HuH-7 (cell line): ENCODE measurements around the gene CNIH1.
"Not testable (repeated sequence)": the region's sequence is repeated elsewhere in the genome, so short reads cannot be mapped to it uniquely, and the experiment has no call there.

ENCODE experiments used
- DNase-seq: peaks from one replicate; pipeline ENCODE4 v3.0.0; 2011; ENCODE audit warnings: low spot score

CNIH1 gene

DNA sequence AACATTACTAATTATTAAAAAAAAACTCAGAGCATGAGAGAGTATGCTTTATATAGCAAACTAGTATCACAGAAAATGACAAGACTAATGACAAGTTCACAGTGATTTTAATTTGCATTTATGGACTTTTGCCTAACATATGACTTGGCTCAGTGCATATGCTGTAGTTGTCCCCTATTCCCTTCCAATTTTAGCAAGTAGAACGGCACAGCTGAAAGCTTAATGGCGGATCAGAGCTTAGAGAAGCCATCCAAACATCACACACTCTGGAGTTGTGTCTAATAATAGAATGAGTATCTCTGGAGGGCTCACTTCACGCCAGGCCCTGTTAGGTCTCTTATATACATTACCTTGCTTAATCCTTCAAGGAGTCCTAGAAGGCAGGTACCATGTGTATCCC, 13.3 kb downstream of the CNIH1 start:
- DNase-seq, result no peak

DNA sequence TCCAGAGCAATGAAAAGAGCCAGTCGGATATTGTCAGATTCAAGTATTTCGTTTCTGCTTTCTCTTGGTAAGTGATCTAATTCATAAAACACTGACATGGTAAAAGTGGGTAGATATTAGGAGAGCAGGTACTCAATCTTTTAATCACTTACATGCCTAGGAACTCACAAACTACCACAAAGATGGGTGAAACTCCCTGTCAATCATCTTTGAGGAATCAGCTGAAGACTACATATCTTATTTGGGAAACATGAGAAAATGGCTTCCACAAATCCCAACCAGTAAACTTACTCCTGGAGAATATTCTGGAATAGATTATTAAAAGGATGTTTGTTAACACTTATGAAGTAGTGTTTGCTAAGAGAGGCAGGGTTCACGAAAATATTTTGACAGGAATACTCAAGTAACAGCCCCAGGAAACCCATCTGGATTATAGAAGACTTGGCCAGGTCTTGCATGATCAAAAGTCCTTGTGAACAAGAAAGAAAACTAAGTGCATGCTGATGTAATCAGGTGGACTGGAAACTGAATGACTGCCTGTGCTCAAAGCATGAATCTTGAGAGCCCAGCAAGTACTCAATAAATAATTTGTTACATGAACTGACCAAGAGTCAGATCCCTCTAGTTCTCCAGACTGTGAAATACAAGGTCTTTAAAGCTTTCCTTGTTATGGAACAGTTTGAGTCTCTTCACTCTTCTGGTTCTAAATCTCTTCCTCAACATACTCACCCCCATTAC, 15.5 kb downstream of the CNIH1 start:
- no peak for DNase-seq

DNA sequence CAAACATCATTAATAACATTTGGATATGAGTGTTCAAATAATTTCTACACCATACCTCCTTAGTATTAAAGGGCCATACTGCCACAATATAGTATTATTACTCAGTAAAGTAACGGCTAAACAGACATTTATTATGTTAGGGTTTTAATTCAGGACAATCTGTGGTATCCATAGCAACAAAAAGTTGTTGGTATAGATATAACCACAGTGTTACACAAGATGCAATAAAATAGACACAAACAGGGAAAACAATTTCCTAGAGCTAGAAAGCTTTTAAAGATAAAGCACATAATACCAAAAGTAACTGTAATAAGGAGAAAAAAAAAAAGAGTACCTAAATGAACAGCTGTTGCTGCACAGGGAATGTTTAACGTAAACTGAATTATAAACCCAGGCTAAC, 16.1 kb downstream of the CNIH1 start:
- DNase-seq, result no peak

DNA sequence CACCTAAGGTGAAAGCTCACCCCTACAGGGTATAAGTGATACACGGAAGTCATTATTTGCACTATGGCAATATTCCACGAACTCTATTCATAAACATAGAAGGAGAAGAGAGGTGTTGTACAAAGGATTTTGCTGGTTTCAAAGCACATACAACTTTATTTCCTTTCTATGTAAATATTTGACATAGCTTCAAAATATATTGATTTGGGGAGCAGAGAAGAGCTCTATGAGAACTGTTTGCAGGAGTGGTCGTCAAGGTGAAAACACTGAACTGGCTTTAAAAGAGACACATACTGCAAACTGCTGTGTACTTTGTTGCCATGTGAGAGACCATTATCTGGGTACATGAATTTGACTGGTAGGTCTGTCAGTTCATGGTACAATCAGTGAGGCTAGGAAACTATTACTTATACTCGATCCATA, 16.7 kb downstream of the CNIH1 start:
- DNase-seq, result no peak

DNA sequence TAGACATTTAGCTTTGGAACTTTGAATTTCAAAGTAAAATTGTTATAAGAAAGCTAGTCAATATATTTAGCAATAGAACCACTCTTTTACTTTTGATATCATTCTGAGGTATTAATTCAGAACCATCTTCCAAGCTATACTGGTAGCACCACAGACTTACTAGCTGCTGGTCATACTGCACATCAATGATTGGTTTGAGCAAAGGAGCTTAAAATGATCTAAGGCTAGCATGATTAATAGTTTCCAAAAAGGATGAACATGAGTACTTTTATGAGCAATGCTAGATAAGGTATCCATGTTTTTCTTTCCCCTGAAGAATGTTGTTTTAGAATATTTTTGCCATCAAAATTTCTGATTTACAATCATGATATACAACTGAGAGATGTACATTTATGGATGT, 17.2 kb downstream of the CNIH1 start:
- no peak for DNase-seq

DNA sequence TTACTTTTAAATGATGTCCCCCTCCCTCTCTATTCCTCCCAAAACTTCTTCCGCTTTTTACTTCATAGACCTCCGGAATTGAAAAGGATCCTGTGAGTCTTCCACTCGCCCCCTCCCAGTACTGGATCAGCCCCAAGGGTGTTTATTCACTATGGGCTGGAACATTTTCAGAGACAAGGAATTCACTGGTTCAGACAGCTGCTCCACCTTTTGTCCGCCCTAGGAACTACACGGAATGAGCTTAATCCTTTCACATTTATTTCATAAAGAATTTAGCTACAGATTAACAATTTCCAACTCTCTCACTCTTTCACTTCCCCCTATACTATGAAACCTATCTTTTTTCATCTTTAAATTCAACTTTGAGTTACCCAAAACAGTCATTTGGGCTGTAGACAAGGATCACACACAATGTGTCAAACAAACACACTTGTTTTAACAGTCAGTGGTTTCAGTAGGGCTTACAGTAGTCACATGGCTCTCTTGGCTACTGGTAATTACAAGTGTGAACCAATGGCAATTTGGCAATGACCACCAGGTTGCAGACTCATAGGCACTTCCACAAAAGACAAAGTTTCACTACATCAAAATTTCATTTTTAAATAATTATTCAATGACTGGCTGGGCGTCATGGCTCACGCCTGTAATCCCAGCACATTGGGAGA, 20.6 kb downstream of the CNIH1 start:
- no peak for DNase-seq

DNA sequence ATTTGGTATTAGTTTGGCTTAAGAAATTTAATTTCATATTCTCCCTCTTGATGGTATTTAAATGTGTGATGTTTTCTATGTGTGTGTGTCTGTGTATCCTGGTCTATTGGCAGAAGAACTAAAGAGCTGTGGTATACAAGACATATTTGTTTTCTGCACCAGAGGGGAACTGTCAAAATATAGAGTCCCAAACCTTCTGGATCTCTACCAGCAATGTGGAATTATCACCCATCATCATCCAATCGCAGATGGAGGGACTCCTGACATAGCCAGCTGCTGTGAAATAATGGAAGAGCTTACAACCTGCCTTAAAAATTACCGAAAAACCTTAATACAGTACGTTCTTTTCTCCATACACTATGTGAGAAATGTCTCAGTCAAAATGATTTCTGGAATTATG, 29.8 kb downstream of the CNIH1 start:
- DNase-seq, result no peak

DNA sequence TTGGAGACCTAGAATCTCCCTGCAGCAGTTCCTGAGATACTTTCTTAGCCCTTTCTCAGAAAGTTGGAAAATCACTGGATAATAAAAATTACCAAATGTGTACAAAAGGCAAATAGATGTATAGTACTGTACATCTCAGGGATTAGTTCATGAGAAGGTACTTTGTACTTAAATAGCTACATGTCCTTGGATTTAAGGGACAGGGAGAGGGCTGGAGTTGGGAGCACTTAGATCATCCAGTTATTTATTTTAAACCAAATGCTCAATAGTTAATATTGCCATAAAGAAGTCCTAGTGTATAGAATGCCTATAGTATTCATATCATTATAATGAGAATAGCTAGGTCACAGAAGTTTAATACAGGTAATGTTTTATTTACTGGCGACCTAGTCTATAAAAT, 31.0 kb downstream of the CNIH1 start:
- DNase-seq, result no peak

DNA sequence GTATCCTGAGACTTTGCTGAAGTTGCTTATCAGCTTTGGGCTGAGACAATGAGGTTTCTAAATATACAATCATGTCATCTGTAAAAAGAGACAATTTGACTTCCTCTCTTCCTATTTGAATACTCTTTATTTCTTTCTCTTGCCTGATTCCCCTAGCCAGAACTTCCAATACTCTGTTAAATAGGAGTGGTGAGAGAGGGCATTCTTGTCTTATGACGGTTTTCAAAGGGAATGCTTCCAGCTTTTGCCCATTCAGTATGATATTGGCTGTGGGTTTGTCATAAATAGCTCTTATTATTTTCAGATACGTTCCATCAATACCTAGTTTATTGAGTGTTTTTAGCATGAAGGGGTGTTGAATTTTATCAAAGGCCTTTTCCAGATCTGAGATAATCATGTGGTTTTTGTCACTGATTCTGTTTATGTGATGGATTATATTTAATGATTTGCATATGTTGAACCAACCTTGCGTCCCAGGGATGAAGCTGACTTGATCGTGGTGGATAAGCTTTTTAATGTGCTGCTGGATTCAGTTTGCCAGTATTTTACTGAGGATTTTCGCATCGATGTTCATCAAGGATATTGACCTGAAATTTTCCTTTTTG, 37.7 kb downstream of the CNIH1 start:
- not testable (repeated sequence) for DNase-seq

DNA sequence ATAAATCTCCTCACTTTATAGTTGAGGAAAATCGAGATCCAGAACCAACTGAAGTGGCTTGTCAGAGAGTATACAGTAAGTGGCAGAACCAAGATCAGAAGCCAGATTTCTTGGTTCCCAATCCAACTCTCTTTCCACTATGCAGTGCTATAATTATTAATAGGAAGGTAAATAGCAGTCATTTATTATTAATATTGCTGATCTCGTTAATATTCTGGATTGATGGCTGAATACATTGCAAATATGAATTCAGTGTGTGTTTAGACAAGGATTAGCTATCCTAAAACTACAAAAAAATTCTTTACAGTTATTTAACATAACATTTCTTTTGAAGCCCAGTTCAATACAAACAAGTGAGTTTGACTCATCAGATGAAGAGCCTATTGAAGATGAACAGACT, 41.6 kb downstream of the CNIH1 start:
- DNase-seq, result no peak

DNA sequence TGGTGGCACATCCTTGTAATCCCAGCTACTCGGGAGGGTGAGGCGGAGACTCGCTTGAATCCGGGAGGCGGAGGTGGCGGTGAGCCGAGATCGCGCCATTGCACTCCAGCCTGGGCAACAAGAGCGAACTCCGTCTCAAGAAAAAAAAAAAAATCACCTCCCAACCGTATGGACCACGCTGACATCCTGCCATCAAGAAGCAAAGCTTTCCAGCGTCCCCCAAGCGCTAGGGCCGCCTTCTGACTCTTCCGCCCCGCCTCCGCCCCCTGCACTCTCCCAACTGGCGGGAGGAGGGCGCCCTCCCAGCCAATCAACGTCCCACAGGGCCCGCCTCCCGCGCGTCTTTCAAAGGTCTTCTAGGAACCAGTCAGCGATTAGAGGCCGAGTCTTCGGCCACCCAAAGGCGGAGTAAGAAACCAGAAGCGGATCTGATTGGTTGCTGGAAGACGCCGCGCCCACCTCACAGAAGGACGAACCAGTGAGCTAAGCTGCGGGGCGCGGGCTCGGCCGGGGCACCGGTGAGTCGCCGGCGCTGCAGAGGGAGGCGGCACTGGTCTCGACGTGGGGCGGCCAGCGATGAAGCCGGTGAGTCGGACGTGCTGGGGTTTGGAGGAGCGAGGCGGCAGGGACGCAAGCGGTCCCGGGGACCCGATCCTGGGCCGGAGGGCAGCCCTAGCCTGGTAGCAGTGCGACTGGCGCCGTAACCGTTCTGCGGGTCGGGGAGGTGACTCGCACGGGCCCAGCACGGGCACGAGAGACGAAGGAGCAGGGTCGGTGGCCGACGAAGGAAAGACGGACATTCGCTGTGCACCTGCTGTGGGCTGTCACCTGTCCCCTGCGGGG, 44.5 kb downstream of the CNIH1 start, which contains the start of gene CDKN3:
Gene CDKN3 (plus strand): TSS at position 515 of the 843 bp plus-strand sequence. CDS start 62 bp downstream, at position 577.
- DNase-seq, result peak; percentile 98

DNA sequence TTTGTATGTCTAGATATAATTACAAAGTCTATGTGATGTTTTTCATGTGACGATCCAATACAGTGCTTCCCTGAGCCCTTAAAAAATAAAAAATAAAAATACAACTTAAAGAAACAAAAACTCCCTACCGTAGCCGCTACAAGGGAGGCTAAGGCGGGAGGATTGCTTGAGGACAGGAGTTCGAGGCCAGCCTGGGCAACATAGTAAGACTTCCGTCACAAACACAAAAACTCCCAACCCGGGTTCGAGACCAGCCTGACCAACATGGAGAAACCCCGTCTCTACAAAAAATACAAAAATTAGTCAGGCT, 45.0 kb downstream of the CNIH1 start:
- no peak for DNase-seq

DNA sequence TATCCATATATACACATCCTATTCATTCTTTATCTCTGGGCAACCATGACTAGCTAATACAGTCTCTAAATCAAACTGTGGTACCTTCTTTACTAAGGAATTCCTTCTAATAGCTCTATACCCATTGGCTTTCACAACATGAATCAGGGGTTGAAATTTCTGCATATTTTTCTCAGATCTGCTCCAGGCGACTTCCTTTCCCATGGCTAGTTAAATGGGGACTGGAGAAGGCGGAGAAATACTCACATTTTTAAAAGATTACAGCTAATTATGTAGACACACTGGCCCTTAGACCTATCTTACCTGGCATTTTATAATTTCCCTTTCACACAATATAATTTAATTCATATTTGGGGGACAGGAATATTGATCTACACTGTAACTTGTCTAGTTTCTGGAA, 45.5 kb downstream of the CNIH1 start:
- no peak for DNase-seq

DNA sequence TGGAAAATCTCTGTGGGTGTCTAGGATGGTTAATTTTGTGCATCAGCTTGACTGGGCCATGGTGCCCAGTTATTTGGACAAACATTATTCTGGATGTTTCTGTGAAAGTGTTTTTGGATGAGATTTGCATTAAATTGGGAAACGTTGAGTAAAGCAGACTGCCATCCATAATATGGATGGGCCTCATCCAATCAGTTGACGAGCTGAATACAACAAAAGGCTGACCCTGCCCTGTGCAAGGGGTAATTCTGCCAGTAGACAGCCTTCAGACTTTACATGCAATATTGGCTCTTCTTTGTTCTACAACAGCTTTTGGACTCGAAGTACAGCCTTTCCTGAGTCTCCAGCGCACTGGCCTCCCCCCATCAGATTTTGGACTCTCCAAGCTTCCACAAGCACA, 45.9 kb downstream of the CNIH1 start:
- DNase-seq, result no peak

DNA sequence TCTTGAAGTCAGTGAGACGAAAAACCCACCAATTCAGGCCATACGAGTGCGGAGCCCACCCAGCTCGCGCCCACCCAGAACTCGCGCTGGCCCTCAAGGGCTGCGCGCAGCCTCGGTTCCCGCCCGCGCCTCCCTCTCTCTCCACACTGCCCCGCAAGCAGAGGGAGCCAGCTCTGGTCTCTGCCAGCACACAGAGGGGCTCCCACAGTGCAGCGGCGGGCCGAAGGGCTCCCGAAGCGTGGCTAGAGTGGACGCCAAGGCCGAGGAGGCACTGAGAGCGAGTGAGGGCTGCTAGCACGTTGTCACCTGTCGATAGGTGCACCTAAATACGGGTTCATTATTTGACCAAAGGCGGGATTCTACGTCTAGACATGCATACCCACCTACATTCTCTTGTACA, 46.6 kb downstream of the CNIH1 start:
- DNase-seq, result no peak

DNA sequence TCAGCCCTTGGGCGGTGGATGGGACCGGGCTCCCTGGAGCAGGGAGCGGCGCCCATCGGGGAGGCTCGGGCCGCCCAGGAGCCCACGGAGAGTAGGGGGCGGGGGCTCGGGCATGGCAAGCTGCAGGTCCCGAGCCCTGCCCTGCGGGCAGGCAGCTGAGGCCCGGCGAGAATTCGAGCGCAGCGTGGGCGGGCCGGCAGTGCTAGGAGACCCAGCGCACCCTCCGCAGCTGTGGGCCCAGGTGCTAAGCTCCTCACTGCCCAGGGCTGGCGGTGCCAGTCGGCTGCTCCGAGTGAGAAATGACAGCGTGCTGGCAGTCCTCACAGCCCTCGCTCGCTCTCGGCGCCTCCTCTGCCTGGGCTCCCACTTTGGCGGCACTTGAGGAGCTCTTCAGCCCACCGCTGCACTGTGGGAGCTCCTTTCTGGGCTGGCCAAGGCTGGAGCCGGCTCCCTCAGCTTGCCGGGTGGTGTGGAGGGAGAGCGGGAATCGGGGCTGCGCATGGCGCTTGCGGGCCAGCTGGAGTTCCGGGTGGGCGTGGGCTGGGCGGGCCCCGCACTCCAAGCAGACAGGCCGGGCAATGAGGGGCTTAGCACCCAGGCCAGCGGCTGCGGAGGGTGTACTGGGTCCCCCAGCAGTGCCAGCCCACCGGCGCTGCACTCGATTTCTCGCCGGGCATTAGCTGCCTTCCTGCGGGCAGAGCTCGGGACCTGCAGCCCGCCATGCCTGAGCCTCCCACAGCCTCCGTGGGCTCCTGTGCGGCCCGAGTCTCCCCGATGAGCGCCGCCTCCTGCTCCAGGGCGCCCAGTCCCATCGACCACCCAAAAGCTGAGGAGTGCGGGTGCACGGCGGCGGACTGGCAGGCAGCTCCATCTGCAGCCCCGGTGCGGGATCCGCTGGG, 47.9 kb downstream of the CNIH1 start:
- not testable (repeated sequence) for DNase-seq

DNA sequence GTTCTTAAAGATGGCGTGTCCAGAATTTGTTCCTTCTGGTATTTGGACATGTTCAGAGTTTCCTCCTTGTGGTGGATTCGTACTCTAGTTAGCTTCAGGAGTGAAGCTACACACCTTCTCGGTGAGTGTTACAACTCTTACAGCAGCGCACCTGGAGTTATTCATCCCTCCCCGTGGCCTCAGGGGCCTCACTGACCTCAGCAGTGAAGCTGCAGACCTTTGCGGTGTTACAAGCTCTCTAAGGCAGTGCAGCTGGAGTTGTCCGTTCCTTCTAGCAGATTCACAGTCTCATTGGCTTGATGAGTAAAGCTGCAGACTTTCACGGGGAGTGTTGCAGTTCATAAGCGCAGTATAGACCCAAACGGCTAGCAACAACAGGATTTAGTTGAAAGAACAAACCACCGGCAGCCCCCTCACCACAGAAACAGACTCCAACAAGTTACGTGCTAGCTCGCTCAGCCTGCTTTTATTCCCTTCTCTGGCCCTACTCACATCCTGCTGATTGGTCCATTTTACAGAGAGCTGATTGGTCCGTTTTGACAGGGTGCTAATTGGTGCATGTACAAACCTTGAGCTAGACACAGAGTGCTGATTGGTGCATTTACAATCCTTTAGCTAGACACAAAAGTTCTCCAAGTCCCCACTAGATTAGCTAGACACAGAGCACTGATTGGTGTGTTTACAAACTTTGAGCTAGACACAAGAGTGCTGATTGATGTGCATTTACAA, 48.9 kb downstream of the CNIH1 start:
- DNase-seq, result no peak

DNA sequence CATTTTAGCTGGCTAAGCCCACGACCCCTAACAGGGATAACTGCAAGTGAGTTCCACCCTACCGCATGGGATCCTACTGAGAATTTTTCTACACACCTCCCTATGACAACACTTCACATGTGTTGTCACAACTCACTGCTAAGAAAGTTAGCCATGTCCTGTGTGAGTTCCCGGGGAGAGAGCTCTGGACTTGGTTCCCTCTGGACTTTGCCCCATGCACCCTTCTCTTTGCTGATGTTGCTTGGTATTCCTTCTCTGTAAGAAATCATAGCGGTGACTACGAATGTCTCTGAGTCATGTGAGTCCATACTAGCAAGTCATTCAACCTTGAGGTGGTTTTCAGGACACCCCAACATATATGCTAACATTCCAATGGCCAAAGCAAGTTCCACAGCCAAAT, 53.8 kb downstream of the CNIH1 start:
- peak; percentile 29 for DNase-seq

DNA sequence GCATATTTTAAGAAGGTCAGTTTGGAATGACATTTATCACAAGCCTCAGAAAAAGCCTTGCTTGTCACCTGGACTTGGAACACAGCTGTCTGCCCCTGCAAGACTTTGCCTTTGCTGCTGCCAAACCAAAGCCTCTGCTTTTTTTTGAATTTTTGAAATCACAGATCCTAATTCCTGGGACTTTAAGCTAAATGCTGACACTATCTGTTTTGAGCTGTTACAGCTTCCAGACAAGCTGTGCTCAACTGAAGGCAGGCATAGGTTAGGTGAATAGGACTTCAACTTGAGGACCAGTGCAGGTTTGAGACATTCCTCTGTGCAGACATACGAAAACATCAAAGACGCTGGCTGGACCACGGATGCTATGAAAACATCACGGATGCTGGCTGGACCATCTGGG, 55.6 kb downstream of the CNIH1 start:
- no peak for DNase-seq

DNA sequence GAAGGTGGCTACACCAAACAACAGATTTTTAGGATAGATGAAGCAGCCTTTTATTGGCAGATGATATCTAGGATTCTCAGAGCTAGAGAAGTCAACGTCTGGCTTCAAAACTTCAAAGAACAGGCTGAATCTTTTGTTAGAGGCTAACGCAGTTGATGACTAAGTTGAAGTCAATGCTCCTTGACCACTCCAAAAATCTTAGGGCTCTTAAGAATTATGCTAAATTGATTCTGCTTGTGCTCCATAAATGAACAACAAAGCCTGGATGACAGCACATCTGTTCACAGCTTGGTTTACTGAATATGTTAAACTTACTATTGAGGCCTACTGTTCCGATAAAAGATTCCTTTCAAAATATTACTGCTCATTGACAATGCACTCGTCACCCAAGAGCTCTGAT, 57.3 kb downstream of the CNIH1 start:
- DNase-seq, result no peak

DNA sequence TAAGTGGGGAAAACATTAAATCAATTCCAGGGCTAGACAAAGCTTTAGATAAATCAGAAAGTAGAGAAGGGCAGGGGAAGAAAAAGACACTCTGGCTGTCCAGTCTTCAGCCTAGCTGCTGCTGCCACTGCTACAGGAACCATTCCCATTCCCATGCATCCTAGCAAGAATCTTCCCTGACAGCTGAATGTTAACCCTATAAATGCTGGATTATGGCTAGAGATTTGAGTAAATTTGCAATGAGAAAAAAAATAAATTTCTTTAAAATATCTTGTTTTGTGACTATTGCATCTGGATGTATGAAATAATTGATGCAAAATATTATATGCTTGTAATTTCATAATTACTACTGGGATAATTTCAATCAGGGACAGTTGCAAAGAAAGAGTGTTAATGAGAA, 59.4 kb downstream of the CNIH1 start:
- no peak for DNase-seq
